HEK293 (cell line): ENCODE results near the gene FLNA.

Experiments
- KLF9 ChIP-seq: fragments of 450-650 bp; formaldehyde crosslinking; IDR thresholded peaks from 2 replicates; pipeline ENCODE4 v1.5.1; 2016; ENCODE audit warnings: missing biosample characterization, missing genetic modification characterization, low read depth
- ZNF112 ChIP-seq: fragments of 450-650 bp; formaldehyde crosslinking; IDR thresholded peaks from 2 replicates; pipeline ENCODE4 v1.5.0; 2017; ENCODE audit warnings: missing biosample characterization, missing genetic modification characterization
- ZNF404 ChIP-seq: fragments of 450-650 bp; formaldehyde crosslinking; IDR thresholded peaks from 2 replicates; pipeline ENCODE4 v1.5.1; 2017; ENCODE audit warnings: missing biosample characterization, missing genetic modification characterization
- ZNF423 ChIP-seq: fragments of 450-650 bp; formaldehyde crosslinking; IDR thresholded peaks from 2 replicates; pipeline ENCODE4 v1.5.1; 2016; ENCODE audit warnings: missing biosample characterization, missing genetic modification characterization
- ZSCAN23 ChIP-seq: fragments of 450-650 bp; formaldehyde crosslinking; IDR thresholded peaks from 2 replicates; pipeline ENCODE4 v1.5.1; 2016; ENCODE audit warnings: missing biosample characterization, missing genetic modification characterization
- ZSCAN30 ChIP-seq: fragments of 450-650 bp; IDR thresholded peaks from 2 replicates; pipeline ENCODE4 v1.5.1; 2018; ENCODE audit warnings: missing biosample characterization, mild to moderate bottlenecking, missing genetic modification characterization, moderate library complexity
- TF ChIP-seq, protein P1 (sequence below): fragments of 450-650 bp; formaldehyde crosslinking; IDR thresholded peaks from 2 replicates; pipeline ENCODE4 v1.5.1; 2016; ENCODE audit warnings: missing biosample characterization, missing genetic modification characterization
- TF ChIP-seq, protein P2 (sequence below): fragments of 450-650 bp; formaldehyde crosslinking; conservative IDR thresholded peaks from 2 replicates; pipeline ENCODE4 v1.5.1; 2016; ENCODE audit warnings: low read depth, missing biosample characterization, missing genetic modification characterization
- TF ChIP-seq, protein P3 (sequence below): fragments of 450-650 bp; formaldehyde crosslinking; IDR thresholded peaks from 2 replicates; pipeline ENCODE4 v1.5.1; 2016; ENCODE audit warnings: missing biosample characterization, missing genetic modification characterization
- TF ChIP-seq, protein P4 (sequence below): fragments of 450-650 bp; formaldehyde crosslinking; IDR thresholded peaks from 2 replicates; pipeline ENCODE4 v1.5.1; 2016; ENCODE audit warnings: missing biosample characterization, missing genetic modification characterization
- TF ChIP-seq, protein P5 (sequence below): fragments of 450-650 bp; formaldehyde crosslinking; IDR thresholded peaks from 2 replicates; pipeline ENCODE4 v1.5.1; 2016; ENCODE audit warnings: missing biosample characterization, missing genetic modification characterization

DNA sequence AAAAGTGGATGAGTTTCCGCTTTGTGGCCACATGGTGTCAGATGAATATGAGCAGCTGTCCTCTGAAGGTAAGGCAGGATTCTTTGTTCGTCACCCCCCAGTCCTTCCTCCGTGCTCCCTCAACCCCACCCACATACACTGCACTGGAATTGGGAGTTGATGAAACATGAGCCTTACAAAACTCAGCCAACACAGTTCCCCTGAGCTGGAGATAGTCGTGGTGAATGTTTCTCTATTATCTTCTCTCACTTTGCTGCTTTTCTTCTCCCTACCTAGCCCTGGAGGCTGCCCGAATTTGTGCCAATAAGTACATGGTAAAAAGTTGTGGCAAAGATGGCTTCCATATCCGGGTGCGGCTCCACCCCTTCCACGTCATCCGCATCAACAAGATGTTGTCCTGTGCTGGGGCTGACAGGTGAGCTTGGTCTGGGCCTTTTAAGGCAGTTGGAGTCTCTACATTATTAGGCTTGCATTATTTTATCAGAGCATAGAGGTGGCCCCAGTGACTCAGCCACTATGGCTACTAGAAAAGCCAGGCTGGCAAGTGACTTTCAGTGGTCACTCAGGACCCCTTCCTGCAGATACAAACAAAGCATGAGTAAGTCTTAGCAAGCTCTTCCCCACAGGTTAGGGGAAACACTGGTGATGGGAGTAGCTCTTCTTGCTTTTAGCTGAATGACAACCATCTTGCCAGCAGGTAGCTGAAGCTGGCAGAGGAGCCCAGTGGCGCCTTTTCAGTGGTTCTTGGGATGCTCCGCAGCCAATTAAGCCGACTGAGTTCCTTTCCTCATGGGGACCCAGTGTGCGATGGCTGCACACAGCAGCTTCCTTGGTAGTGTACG is 25.3 kb upstream of the FLNA start:
- TF ChIP-seq, protein P1, sequence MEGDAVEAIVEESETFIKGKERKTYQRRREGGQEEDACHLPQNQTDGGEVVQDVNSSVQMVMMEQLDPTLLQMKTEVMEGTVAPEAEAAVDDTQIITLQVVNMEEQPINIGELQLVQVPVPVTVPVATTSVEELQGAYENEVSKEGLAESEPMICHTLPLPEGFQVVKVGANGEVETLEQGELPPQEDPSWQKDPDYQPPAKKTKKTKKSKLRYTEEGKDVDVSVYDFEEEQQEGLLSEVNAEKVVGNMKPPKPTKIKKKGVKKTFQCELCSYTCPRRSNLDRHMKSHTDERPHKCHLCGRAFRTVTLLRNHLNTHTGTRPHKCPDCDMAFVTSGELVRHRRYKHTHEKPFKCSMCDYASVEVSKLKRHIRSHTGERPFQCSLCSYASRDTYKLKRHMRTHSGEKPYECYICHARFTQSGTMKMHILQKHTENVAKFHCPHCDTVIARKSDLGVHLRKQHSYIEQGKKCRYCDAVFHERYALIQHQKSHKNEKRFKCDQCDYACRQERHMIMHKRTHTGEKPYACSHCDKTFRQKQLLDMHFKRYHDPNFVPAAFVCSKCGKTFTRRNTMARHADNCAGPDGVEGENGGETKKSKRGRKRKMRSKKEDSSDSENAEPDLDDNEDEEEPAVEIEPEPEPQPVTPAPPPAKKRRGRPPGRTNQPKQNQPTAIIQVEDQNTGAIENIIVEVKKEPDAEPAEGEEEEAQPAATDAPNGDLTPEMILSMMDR (tag by site-specific recombination) = no peak
- TF ChIP-seq, protein P2, sequence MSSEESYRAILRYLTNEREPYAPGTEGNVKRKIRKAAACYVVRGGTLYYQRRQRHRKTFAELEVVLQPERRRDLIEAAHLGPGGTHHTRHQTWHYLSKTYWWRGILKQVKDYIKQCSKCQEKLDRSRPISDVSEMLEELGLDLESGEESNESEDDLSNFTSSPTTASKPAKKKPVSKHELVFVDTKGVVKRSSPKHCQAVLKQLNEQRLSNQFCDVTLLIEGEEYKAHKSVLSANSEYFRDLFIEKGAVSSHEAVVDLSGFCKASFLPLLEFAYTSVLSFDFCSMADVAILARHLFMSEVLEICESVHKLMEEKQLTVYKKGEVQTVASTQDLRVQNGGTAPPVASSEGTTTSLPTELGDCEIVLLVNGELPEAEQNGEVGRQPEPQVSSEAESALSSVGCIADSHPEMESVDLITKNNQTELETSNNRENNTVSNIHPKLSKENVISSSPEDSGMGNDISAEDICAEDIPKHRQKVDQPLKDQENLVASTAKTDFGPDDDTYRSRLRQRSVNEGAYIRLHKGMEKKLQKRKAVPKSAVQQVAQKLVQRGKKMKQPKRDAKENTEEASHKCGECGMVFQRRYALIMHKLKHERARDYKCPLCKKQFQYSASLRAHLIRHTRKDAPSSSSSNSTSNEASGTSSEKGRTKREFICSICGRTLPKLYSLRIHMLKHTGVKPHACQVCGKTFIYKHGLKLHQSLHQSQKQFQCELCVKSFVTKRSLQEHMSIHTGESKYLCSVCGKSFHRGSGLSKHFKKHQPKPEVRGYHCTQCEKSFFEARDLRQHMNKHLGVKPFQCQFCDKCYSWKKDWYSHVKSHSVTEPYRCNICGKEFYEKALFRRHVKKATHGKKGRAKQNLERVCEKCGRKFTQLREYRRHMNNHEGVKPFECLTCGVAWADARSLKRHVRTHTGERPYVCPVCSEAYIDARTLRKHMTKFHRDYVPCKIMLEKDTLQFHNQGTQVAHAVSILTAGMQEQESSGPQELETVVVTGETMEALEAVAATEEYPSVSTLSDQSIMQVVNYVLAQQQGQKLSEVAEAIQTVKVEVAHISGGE (tag by site-specific recombination) = no peak
- TF ChIP-seq, protein P3, sequence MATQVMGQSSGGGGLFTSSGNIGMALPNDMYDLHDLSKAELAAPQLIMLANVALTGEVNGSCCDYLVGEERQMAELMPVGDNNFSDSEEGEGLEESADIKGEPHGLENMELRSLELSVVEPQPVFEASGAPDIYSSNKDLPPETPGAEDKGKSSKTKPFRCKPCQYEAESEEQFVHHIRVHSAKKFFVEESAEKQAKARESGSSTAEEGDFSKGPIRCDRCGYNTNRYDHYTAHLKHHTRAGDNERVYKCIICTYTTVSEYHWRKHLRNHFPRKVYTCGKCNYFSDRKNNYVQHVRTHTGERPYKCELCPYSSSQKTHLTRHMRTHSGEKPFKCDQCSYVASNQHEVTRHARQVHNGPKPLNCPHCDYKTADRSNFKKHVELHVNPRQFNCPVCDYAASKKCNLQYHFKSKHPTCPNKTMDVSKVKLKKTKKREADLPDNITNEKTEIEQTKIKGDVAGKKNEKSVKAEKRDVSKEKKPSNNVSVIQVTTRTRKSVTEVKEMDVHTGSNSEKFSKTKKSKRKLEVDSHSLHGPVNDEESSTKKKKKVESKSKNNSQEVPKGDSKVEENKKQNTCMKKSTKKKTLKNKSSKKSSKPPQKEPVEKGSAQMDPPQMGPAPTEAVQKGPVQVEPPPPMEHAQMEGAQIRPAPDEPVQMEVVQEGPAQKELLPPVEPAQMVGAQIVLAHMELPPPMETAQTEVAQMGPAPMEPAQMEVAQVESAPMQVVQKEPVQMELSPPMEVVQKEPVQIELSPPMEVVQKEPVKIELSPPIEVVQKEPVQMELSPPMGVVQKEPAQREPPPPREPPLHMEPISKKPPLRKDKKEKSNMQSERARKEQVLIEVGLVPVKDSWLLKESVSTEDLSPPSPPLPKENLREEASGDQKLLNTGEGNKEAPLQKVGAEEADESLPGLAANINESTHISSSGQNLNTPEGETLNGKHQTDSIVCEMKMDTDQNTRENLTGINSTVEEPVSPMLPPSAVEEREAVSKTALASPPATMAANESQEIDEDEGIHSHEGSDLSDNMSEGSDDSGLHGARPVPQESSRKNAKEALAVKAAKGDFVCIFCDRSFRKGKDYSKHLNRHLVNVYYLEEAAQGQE (tag by site-specific recombination) = no peak
- TF ChIP-seq KLF9 (tag by site-specific recombination) (no peak), ZNF112 (tag by site-specific recombination) (no peak), ZNF423 (tag by site-specific recombination) (no peak), ZSCAN23 (tag by site-specific recombination) (no peak), ZSCAN30 (no peak), ZNF404 (tag by site-specific recombination) (no peak)
- TF ChIP-seq, protein P4, sequence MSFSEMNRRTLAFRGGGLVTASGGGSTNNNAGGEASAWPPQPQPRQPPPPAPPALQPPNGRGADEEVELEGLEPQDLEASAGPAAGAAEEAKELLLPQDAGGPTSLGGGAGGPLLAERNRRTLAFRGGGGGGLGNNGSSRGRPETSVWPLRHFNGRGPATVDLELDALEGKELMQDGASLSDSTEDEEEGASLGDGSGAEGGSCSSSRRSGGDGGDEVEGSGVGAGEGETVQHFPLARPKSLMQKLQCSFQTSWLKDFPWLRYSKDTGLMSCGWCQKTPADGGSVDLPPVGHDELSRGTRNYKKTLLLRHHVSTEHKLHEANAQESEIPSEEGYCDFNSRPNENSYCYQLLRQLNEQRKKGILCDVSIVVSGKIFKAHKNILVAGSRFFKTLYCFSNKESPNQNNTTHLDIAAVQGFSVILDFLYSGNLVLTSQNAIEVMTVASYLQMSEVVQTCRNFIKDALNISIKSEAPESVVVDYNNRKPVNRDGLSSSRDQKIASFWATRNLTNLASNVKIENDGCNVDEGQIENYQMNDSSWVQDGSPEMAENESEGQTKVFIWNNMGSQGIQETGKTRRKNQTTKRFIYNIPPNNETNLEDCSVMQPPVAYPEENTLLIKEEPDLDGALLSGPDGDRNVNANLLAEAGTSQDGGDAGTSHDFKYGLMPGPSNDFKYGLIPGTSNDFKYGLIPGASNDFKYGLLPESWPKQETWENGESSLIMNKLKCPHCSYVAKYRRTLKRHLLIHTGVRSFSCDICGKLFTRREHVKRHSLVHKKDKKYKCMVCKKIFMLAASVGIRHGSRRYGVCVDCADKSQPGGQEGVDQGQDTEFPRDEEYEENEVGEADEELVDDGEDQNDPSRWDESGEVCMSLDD (tag by site-specific recombination) = no peak
- TF ChIP-seq, protein P5, sequence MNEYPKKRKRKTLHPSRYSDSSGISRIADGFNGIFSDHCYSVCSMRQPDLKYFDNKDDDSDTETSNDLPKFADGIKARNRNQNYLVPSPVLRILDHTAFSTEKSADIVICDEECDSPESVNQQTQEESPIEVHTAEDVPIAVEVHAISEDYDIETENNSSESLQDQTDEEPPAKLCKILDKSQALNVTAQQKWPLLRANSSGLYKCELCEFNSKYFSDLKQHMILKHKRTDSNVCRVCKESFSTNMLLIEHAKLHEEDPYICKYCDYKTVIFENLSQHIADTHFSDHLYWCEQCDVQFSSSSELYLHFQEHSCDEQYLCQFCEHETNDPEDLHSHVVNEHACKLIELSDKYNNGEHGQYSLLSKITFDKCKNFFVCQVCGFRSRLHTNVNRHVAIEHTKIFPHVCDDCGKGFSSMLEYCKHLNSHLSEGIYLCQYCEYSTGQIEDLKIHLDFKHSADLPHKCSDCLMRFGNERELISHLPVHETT (tag by site-specific recombination) = no peak
